Fibroblast of the conjunctiva (primary cell): Measurements from ENCODE around the gene EIF4A2.
"Not testable (repeated sequence)": the region's sequence is repeated elsewhere in the genome, so short reads cannot be mapped to it uniquely, and the experiment has no call there.

ENCODE experiments used
- DNase-seq: peaks from one replicate; pipeline ENCODE4 v3.0.0-alpha.2; 2010; ENCODE audit warnings: low read depth

Gene EIF4A2

DNA sequence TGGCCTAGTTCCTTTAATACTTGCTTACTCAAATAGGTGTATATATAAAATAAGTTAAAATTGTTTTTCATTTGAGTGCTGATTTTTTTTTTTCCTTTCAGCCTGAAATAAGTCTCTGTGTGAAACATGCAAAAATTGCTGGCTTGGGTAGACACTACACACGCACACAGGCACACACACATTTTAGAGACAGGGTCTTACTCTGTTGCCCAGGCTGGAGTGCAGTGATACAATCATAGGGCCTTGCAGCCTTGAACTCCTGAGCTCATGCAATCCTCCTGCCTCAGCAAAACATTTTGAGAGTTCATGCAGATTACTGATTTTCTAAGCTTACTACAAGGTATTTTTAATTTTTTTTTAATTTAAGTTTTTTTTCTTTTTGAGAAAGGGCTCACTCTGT lies 35.6 kb downstream of the EIF4A2 start:
- no peak for DNase-seq

DNA sequence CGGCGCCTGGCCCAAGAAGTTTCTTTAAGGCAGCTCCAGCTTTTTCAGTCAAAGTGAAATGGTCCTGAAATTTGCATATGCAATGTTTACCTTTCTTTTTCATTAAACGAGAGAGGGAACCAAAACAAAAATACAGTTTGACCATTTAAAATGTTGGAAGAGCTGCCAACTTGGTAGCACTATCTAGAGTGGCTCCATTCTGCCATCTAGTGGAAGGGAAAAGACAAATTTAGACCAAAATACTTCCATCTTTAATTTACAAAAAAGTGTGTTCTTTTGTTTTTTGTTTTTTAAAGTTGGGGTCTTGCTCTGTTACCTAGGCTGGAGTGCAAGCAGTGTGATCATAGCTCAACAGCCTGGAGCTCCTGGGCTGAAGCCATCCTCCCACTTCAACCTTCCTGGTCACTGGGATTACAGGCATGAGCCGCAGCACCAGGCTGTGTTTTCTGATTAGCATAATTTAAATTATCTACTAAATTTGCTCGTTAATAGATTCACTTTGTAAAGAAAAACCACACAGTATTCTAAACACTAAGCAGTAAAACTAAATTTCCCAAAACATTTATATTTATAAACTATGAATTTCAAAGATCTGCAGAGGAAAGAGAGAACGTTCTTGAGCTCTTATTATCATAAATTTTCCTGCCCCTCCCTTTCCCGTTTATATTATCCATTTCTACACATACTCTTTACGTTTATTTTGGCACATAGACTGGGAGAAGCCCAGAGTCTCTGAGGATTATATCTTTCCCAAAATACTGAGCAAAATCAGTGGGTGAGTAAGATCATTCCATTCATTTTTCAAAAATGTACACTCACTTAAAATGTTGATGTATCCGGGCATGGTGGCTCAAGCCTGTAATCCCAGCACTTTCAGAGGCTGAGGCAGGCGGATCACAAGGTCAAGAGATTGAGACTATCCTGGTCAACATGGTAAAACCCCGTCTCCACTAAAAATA lies 38.3 kb downstream of the EIF4A2 start:
- DNase-seq = peak; percentile 47

DNA sequence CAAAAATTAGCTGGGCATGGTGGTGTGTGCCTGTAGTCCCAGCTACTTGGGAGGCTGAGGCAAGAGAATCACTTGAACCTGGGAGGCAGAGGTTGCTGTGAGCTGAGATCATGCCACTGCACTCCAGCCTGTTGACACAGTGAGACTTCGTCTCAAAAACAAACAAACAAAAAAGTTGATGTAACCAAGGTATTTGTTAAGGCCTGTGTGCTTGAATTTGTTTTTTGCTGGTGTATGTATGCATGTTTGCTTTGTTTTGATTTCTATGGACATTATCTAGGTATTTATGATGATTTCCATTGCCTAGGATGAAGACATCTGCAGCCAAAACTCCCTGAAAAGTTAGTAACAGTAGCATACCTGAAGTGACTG lies 39.0 kb downstream of the EIF4A2 start:
- DNase-seq = not testable (repeated sequence)

DNA sequence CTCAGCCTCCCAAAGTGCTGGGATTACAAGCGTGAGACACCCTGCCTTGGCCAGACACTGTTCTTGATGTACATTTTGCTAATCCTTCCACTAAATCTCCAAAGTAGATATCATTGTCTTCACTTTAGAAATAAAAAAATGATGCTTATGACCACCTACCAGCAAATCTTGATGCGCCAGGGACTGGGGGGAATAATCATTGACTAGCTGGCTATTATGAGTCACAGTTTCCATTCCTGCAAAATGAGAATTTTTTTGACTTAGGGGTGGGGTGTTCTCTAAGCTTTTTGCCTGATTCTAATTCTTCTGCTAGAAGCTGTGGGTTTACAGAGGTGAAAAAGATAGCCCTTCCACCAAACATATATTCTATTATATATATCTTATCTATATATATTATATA lies 40.0 kb downstream of the EIF4A2 start:
- peak; percentile 39 for DNase-seq

DNA sequence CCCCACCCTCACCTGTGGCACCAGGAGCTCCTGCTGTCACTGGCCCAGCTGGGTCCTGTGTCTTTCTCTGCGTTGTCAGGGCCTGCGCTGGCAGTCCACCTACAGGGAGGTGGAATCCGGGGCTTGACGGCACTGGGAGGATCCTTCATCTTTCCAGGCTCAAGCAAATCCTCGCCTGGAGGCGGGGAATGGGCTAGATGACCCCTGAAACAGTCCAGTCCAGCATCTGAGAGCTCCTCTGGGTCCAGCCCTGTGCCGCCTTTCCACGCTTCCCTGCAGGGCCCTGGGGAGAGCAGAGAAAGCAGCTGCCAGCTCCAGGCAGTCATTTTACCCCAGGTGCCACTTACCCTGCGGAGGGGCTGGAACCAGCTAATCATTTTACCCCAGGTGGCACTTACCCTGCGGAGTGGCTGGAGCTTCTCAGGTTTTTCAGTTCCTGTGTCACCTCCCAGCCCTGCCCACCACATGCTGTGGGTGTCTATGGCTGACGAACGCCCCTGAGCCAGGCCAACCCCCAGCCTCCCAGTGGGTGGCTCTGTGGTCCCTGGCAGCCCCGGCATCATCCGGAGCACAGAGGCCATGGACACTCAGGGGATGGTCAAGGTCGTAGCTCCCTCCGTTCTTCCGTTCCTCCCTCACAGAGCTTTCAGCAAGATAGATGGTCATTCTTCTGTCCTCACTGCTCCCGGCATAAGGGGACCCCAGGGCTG lies 41.2 kb downstream of the EIF4A2 start:
- no peak for DNase-seq

DNA sequence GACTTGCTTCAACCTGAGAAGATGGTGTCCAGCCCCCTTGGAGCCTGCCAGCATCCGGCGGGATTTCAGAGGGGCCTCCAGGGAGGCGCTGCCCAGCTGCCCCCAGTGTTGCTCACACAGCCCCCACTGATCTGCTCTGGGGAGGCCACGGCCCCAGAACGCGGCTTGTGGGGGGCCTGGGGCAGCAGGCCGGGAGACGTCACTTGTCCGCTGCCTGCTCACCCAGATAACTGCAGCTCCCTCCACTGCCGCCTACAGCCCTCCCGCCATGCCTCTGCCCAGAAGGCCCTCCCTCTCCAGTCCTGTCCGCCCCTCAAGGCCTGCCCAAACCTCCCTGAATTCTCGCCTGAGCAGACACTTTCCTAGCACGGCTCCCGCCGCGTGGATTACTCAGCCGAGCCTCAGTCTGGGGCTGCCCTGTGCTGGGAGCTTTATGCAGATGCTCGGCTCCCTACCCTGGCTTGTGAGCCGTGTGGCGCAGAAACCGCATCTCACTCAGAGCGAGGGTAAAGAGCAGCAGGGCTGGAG lies 42.0 kb downstream of the EIF4A2 start:
- peak; percentile 36 for DNase-seq

DNA sequence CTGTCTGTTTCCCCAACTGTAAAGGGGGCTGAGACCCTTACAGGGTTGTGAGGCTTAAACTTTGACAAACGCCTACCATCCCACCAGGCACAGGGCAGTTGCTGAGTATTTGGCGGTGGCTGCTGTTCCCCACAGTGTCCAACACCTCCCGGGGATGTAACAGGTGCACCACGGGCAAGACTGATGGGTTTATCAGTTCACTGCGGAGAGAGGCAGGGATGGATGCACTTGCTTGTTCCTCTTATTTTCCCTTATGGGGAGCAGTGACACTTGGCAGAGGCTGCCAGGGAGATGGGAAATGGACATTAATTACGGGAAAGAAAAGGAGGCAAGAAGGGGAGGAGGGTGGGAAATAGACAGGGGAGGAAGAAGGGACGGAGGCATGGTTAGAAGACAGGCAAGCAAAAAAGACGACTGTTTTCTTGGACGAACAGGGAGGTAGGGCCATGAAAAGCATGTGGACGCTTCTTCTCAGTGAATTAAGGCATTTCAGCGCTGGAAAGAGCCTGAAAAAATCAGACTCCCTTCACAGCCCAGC lies 42.6 kb downstream of the EIF4A2 start:
- DNase-seq = no peak

DNA sequence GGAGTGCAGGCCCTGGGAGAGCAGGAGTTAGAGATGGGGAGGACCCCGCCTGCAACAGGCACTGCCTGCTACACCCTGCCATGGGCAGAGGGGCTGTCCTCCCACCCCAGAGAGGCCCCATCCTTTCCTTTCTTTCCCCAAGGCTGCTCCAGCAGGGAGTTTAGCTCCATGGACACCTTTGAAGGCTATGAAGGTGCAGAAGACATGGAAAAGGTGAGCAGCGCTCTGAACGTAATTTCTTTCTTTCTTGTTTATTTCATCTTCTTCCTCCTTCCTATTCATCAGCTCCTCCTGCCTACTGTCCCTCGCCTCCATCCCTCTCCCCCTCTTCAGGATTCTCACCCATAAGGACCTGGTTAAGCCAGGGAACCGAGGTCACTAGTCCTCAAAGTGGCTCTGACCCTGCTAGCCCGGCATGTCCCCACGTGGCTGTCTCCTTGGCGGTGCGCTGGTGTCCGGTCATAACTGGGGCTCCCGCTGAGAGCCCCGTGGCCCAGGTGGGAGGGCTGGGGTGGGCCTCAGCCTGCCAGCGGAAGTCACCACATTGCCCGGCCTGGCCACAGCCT lies 43.1 kb downstream of the EIF4A2 start:
- DNase-seq = no peak

DNA sequence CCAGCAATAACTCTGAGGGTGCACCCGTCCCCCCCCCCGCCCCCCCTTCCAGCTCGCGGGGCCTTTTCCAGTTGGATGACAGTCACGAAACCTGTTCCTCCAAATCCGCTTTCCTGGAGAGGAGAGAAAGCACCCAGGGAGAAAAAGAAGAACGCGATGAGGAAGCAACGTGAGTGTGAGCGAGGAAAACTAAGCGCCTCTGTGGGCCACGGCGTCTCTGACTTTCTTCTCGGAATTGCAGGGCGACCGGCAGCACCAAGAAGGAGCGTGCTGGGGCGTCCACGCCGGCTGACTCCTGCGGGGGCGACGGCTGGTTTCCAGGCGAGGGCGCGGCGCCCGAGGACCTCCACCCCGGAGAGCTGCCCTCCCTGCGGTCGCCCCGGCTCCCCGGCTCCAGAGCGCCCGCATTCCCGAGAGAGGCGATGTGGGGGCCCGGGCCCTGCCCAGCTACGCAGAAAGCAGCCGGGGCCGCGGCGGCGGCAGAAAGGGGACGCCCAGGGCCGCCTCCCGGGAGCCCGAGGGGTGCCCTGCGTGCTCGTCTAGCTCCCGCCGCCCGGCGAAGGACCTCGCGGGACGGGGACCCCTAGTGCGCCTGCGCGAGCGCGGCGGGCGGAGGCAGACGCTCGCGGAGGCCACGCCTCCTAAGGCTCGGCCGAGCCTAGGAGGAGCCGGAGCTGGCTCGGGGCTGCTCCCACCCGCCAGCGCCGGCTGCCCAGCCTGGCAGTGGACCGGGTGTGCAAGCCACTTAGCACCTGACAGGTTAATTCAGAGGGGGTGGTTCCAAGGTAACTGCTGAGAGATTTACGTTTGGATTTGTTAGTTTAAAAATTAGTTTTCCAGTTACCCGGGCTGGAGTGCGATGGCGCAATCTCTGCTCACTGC lies 43.8 kb downstream of the EIF4A2 start:
- DNase-seq = peak; percentile 59

DNA sequence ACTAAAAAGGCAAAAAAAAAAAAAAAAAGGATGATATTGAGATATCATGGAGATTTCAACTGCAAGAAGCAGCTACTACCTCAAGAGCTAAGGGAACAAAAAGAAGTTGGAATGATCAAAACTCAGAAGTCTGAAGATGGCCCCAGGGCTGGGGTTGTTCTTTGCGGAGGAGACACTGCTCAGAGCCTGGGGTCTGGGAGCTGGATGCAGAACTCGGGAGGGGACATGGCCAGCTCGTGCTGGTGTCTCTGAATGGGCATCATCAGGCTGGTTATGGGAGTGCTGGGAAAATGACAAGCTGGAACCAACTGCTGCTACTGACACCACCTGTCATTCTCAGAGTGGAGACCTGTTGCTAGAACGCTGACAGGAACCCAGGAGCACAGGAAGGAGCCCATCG lies 45.0 kb downstream of the EIF4A2 start:
- DNase-seq = no peak

DNA sequence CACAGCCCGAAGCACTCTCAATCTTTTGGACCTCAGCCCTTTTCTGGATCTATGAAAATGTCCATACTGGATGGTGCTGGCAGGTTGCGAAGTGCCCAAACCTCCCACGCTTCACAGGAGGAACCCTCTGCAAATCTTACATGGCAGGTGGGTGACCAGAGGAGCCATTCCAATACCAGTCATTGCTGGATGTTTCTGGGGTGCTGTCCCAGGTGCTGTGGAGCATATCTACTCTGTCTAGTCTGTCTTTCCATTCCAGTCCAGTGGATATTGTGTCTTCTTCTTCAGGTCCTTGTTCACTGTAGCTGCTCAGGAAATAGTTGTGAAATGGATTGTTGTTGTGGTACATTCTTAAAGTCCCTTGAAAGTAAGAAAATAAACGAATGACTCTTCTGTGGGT lies 48.4 kb downstream of the EIF4A2 start:
- DNase-seq = no peak

DNA sequence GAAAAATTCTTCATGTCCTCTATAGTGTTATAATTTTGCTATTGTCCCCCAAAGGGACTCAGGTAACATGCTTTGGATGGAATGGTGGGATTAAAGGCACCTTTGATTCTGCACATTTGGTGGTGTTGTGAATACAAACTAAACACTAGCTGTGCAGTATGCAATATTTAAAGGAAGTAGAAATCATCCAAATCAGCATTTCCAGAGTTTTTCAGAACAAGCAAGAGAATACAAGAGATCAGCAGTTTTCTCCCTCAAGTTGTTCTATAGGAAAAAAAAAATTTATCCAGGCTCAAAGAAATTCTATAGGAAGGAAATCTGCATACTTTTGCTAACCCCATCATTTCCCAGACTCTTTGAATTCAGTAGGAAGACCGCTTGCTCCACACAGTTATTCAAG lies 48.9 kb downstream of the EIF4A2 start:
- DNase-seq = no peak
